Heart left ventricle (tissue), 13 donors: ENCODE measurements around the gene PTX4.

Experiments used
- POLR2A ChIP-seq, 2 donors: fragments of 450-650 bp; IDR thresholded peaks; one replicate each; pipeline ENCODE4 v1.6.1; 2017; ENCODE audit warnings: antibody characterized with exemption in 2 of 2, mild to moderate bottlenecking in 2 of 2, moderate library complexity in 2 of 2
- TF ChIP-seq, protein P1 (sequence below), 12 donors: fragments of 200-600 bp; sonication (generic) in 4 of 12; IDR thresholded peaks; one replicate each; pipeline versions ENCODE4 v1.5.0 to v1.8.0; 2018 to 2022; ENCODE audit warnings: antibody characterized with exemption in 12 of 12, mild to moderate bottlenecking in 5 of 12
- donor health status: ischemic (EF 13 %, LVEDD 7.1; RV severe dilation, severe dysfunction).
- donor health status: DM: no; HTN: yes; CAD: no.
- donor health status: DM: no; HTN: no; CAD: no.
- donor health status: ischemic (EF 25% LVEDD 6.9; RV normal size, moderate dysfunction).
- donor health status: ischemic (EF 25% LVEDD 5.7; RV mildly dilated, moderate dysfunction).
- donor health status: ischemic (EF 35%, LVEDD 5.7; RV mildly dilated, moderate dysfunction).
- donor health status: nonischemic (EF 11% LVEDD 7.7; RV severe dilation, severe dysfunction).
- donor health status: DM: yes; HTN: yes; CAD: no.
- donor health status: PGD.
- donor health status: ischemic (EF 29% LVEDD 5.4; RV normal size, mild dysfunction).
- donor health status: nonischemic (EF 23%, LVEDD 6.1; RV moderate dilation, normal function).

GRCh38 chr16:1489077-1489476 is 333 bp upstream of the PTX4 start:
- TF ChIP-seq POLR2A (IDR thresholded peaks at IDR 0.05): no peak
- TF ChIP-seq, protein P1, sequence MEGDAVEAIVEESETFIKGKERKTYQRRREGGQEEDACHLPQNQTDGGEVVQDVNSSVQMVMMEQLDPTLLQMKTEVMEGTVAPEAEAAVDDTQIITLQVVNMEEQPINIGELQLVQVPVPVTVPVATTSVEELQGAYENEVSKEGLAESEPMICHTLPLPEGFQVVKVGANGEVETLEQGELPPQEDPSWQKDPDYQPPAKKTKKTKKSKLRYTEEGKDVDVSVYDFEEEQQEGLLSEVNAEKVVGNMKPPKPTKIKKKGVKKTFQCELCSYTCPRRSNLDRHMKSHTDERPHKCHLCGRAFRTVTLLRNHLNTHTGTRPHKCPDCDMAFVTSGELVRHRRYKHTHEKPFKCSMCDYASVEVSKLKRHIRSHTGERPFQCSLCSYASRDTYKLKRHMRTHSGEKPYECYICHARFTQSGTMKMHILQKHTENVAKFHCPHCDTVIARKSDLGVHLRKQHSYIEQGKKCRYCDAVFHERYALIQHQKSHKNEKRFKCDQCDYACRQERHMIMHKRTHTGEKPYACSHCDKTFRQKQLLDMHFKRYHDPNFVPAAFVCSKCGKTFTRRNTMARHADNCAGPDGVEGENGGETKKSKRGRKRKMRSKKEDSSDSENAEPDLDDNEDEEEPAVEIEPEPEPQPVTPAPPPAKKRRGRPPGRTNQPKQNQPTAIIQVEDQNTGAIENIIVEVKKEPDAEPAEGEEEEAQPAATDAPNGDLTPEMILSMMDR (IDR thresholded peaks at IDR 0.05): no peak
